PFSK-1 (cell line): ENCODE data around the gene CYB5B.

Experiments
- POLR2AphosphoS5 ChIP-seq: IDR thresholded peaks from 2 replicates; pipeline ENCODE4 v1.6.1; 2012; ENCODE audit warnings: low read depth, mild to moderate bottlenecking, control low read depth, low read length, moderate library complexity
- SIN3A ChIP-seq: IDR thresholded peaks from 2 replicates; pipeline ENCODE4 v1.6.1; 2012; ENCODE audit warnings: mild to moderate bottlenecking, low read length, moderate library complexity, borderline replicate concordance; ENCODE audit not compliant: insufficient read depth
- TF ChIP-seq, protein P1 (sequence below), 2 experiments: IDR thresholded peaks; 2 replicates each; pipeline versions ENCODE4 v1.6.1 to v1.8.0; 2011 to 2012; ENCODE audit warnings: low read depth in 2 of 2, low read length in 2 of 2, control low read depth in 1 of 2, inconsistent platforms in 1 of 2, mild to moderate bottlenecking in 1 of 2, moderate library complexity in 1 of 2; ENCODE audit not compliant: insufficient read depth in 1 of 2

DNA sequence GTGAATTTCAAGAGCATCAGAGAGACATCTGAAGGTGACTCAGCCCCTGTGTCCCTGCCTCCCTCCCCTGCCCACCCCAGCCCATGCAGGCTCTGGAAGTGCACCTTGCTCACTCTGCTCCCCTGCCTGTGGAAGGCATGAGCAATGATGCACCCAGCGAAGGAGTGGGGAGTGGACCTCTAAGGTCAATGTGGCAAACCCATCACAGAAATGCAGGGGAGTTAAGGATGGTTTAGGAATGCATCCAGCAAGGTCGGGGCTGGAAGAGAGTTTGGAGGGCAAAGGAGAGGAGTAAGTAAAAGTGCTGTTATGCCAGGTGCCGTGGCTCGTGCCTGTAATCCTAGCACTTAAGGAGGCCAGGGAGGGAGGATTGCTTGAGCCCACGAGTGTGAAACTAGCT lies 61.9 kb downstream of the CYB5B start:
- TF ChIP-seq, protein P1, sequence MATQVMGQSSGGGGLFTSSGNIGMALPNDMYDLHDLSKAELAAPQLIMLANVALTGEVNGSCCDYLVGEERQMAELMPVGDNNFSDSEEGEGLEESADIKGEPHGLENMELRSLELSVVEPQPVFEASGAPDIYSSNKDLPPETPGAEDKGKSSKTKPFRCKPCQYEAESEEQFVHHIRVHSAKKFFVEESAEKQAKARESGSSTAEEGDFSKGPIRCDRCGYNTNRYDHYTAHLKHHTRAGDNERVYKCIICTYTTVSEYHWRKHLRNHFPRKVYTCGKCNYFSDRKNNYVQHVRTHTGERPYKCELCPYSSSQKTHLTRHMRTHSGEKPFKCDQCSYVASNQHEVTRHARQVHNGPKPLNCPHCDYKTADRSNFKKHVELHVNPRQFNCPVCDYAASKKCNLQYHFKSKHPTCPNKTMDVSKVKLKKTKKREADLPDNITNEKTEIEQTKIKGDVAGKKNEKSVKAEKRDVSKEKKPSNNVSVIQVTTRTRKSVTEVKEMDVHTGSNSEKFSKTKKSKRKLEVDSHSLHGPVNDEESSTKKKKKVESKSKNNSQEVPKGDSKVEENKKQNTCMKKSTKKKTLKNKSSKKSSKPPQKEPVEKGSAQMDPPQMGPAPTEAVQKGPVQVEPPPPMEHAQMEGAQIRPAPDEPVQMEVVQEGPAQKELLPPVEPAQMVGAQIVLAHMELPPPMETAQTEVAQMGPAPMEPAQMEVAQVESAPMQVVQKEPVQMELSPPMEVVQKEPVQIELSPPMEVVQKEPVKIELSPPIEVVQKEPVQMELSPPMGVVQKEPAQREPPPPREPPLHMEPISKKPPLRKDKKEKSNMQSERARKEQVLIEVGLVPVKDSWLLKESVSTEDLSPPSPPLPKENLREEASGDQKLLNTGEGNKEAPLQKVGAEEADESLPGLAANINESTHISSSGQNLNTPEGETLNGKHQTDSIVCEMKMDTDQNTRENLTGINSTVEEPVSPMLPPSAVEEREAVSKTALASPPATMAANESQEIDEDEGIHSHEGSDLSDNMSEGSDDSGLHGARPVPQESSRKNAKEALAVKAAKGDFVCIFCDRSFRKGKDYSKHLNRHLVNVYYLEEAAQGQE (IDR thresholded peaks at IDR 0.05; ENCODE audit: insufficient read depth in 1 of 2, low read depth in 2 of 2, low read length in 2 of 2) = no peak
- TF ChIP-seq SIN3A (no peak), POLR2AphosphoS5 (no peak)
